Breast epithelium (tissue), 4 donors: ENCODE results near the gene LRRC18. TPM values are rescaled to one million over a fixed set of nuclear protein-coding genes. Genes with fewer than 3 reads are reported as not detected.

Experiments used
- DNase-seq, 2 donors: peaks; one replicate each; pipeline ENCODE4 v3.0.0-alpha.2; 2019; ENCODE audit warnings: low spot score in 2 of 2
- H3K27ac ChIP-seq, 2 donors: fragments of 200-600 bp; sonication (generic) in 1 of 2; one replicate each; pipeline ENCODE4 v1.5.1; 2016 to 2019; ENCODE audit warnings: mild to moderate bottlenecking in 1 of 2
- H3K27me3 ChIP-seq, 2 donors: fragments of 200-600 bp; sonication (generic) in 1 of 2; one replicate each; pipeline versions ENCODE4 v1.5.1 to v1.6.0; 2017 to 2019; ENCODE audit warnings: control low read depth in 1 of 2, mild to moderate bottlenecking in 1 of 2
- H3K36me3 ChIP-seq: fragments of 200-600 bp; one replicate; pipeline ENCODE4 v1.5.1; 2019
- H3K4me1 ChIP-seq, 2 donors: fragments of 200-600 bp; sonication (generic); one replicate each; pipeline ENCODE4 v1.5.1; 2016 to 2019; ENCODE audit warnings: control low read depth in 1 of 2
- H3K4me3 ChIP-seq, 3 donors: fragments of 200-600 bp; sonication (generic); 1 replicate in 2 of 3; 2 replicates in 1 of 3; pipeline ENCODE4 v1.5.1; 2016 to 2019; ENCODE audit warnings: mild to moderate bottlenecking in 3 of 3, moderate library complexity in 2 of 3
- H3K9me3 ChIP-seq, 2 donors: fragments of 200-600 bp; sonication (generic) in 1 of 2; one replicate each; pipeline ENCODE4 v1.5.1; 2016 to 2019; ENCODE audit warnings: control low read depth in 1 of 2
- POLR2A ChIP-seq: fragments of 450-650 bp; IDR thresholded peaks from one replicate; pipeline ENCODE4 v1.6.1; 2016; ENCODE audit warnings: antibody characterized with exemption, mild to moderate bottlenecking, moderate library complexity
- POLR2AphosphoS5 ChIP-seq, 3 donors: sonication (generic); formaldehyde crosslinking; IDR thresholded peaks; one replicate each; pipeline ENCODE4 v1.6.1; 2017; ENCODE audit warnings: antibody characterized with exemption in 3 of 3
- intact Hi-C: fragments of 100-400 bp; cut with DNase I; formaldehyde crosslinking; loops from one replicate; pipeline ENCODE4 v1.15.1; 2023; ENCODE audit warnings: low total_unique reads
- total RNA-seq, 3 donors: library from RNA; depleted of rRNA; stranded (reverse); fragments of >200 nt; gene quantifications; one replicate each; pipeline ENCODE4 v1.1.0, GENCODE V29; 2016
- TF ChIP-seq, protein P1 (sequence below), 3 donors: fragments of 450-650 bp; IDR thresholded peaks; one replicate each; pipeline ENCODE4 v1.5.1; 2016 to 2017; ENCODE audit warnings: antibody characterized with exemption in 3 of 3, mild to moderate bottlenecking in 3 of 3, moderate library complexity in 3 of 3

LRRC18 gene
- total RNA-seq, 3 donors from 2014 or later, result not detected

DNA sequence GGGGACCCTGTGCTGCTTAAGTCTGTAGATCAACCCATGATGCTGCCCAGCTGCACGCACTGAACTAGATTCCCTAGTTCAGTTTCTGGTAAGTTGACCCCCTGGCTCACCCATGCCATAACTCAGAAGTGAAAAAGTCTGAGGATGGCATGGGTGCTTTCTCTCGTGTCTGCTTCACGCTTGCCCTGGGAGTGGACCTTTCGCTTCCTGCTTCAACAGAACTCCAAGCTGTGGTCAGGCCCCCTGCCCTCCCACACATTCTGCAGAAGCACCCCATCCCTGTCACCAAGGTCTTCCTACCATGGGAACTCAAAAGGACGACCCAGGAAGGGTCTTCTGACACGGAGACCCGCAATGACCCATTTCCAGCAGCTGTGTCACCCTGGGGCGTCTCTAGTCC, 39.9 kb downstream of the LRRC18 start:
- intact Hi-C loops, result no loop called here
- H3K36me3 ChIP-seq, result no peaks in the 10 kb centered on the region
- TF ChIP-seq, protein P1, sequence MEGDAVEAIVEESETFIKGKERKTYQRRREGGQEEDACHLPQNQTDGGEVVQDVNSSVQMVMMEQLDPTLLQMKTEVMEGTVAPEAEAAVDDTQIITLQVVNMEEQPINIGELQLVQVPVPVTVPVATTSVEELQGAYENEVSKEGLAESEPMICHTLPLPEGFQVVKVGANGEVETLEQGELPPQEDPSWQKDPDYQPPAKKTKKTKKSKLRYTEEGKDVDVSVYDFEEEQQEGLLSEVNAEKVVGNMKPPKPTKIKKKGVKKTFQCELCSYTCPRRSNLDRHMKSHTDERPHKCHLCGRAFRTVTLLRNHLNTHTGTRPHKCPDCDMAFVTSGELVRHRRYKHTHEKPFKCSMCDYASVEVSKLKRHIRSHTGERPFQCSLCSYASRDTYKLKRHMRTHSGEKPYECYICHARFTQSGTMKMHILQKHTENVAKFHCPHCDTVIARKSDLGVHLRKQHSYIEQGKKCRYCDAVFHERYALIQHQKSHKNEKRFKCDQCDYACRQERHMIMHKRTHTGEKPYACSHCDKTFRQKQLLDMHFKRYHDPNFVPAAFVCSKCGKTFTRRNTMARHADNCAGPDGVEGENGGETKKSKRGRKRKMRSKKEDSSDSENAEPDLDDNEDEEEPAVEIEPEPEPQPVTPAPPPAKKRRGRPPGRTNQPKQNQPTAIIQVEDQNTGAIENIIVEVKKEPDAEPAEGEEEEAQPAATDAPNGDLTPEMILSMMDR (IDR thresholded peaks at IDR 0.05), result no peak
- no peak for TF ChIP-seq POLR2A
- no peak for TF ChIP-seq POLR2AphosphoS5 (IDR thresholded peaks at IDR 0.05)
- H3K9me3 ChIP-seq, result peaks cover 0 to 3% of the 10 kb centered on the region in 2 donors
- no peaks in the 10 kb centered on the region for H3K27me3 ChIP-seq
- H3K27ac ChIP-seq, result peak overlapping the region in 1 of 2 donors; percentile 76
- H3K4me1 ChIP-seq, result no peaks in the 10 kb centered on the region
- no peak overlapping the region for H3K4me3 ChIP-seq
- no peak for DNase-seq

DNA sequence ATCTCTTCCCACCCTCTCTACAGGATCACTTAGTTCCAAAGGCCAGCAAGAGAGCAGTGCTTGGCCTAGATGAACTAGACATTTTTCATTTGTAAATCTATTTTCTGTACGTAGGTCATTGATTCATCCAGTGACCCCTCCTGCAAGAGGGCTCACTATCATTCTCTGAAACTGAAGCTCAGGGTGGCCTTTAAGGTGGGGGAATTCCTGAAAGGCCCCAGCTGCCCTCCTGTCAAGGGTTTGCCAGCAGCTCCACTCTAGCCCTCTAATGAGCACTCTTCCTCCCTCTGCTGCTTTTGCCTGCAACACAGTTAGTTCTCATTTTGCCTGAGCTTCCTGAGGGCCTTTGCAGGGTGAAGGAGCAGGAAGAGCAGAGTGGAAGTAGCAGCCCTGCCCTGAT, 41.2 kb downstream of the LRRC18 start:
- no peaks in the 10 kb centered on the region for H3K27me3 ChIP-seq
- H3K9me3 ChIP-seq, result peaks cover 0 to 3% of the 10 kb centered on the region in 2 donors
- H3K36me3 ChIP-seq, result no peaks in the 10 kb centered on the region
- H3K4me3 ChIP-seq, result no peak overlapping the region
- no peaks in the 10 kb centered on the region for H3K4me1 ChIP-seq
- no peak overlapping the region for H3K27ac ChIP-seq
- no peak for DNase-seq
- TF ChIP-seq POLR2AphosphoS5 (IDR thresholded peaks at IDR 0.05) (no peak), POLR2A (no peak)
- TF ChIP-seq, protein P1 (IDR thresholded peaks at IDR 0.05), result no peak
- intact Hi-C loops, result no loop called here

DNA sequence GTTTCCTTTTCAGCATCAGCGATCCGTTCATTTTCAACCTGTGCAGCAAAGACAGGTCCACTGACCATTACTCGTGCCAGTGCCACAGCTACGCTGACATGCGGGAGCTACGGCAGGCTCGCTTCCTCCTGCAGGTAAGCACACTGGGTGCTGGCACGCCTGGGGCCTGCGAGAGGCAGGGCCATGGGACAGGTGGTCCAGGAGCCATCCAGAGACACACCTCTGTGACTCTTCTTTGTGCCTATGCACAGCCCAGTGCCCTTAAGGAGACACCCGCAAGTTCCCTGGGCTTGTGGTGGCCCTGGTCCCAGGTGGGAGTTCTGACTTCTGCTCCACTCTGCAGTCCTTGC, 42.2 kb downstream of the LRRC18 start:
- H3K36me3 ChIP-seq, result no peaks in the 10 kb centered on the region
- TF ChIP-seq, protein P1 (IDR thresholded peaks at IDR 0.05), result no peak
- TF ChIP-seq POLR2AphosphoS5 (IDR thresholded peaks at IDR 0.05) (no peak), POLR2A (no peak)

DNA sequence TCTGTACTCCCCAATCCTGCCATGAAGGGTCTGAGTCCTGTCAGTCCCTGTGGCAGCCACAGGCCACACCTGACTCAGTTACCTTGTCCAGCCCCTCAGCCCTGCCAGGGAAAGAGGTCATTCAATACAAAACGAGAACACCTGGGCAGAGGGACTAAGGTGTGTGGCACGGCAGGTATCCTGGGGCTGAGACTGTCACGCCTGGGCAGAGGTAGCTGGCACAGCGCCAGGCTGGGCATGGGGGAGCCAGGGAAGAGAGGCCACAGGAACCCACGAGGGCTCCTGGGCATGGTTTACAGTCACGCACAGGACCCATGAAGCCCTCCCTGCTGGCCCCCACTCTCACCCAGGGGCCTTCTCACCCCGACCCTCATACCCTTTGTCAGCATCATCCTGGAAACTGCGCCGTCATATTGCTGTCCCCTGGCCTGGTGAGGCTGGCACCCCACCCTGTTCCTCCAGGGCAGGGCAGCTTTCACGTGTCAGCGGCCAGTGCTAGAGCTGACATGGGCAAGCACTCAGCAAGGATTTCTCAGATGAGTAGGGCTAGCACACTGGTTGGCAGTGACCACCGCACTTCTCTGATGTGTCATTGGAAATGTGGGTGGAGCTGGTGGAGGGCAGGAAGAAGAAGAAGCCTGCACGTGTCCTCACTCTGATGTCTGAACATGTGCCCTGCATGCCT, 42.7 kb downstream of the LRRC18 start:
- no peak for DNase-seq
- Histone ChIP-seq H3K4me3 (no peak overlapping the region), H3K27ac (no peak overlapping the region), H3K36me3 (no peaks in the 10 kb centered on the region), H3K27me3 (no peaks in the 10 kb centered on the region), H3K9me3 (peaks cover 0 to 3% of the 10 kb centered on the region in 2 donors), H3K4me1 (no peaks in the 10 kb centered on the region)
- intact Hi-C loops, result no loop called here
- TF ChIP-seq, protein P1 (IDR thresholded peaks at IDR 0.05), result no peak
- no peak for TF ChIP-seq POLR2AphosphoS5 (IDR thresholded peaks at IDR 0.05)
- TF ChIP-seq POLR2A, result no peak

More for the DNA sequence above, 42.2 kb downstream of the LRRC18 start:
- intact Hi-C loops, result no loop called here
- H3K4me1 ChIP-seq, result no peaks in the 10 kb centered on the region
- no peak for DNase-seq
- no peaks in the 10 kb centered on the region for H3K27me3 ChIP-seq
- peaks cover 0 to 3% of the 10 kb centered on the region in 2 donors for H3K9me3 ChIP-seq
- H3K4me3 ChIP-seq, result no peak overlapping the region
- no peak overlapping the region for H3K27ac ChIP-seq

DNA sequence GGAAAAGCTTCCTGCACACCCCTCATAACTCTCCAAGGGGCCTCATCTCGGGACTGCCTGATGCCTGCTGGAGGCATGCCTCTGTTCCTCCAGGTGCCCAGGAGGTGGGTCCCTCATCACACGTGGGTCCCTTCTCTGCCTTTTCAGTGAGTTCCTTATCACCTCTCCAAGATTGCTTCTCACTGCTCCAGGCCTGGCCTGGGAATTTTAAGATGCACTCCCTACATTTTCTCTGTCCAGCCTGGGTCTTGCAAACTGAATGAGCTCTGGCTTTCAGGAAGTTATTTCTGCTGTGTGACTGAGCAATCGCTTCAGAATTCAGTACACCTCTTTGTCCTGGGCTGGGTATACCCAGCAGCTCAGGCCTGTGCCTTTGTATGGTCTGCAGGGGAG, 43.8 kb downstream of the LRRC18 start:
- no peak overlapping the region for H3K27ac ChIP-seq
- no peaks in the 10 kb centered on the region for H3K9me3 ChIP-seq
- H3K27me3 ChIP-seq, result no peaks in the 10 kb centered on the region
- intact Hi-C loops, result no loop called here
- H3K4me1 ChIP-seq, result no peaks in the 10 kb centered on the region
- no peak overlapping the region for H3K4me3 ChIP-seq
- no peak for DNase-seq
- TF ChIP-seq, protein P1 (IDR thresholded peaks at IDR 0.05), result no peak
- TF ChIP-seq POLR2A (no peak), POLR2AphosphoS5 (IDR thresholded peaks at IDR 0.05) (no peak)
- no peaks in the 10 kb centered on the region for H3K36me3 ChIP-seq
